Fibroblast of the aortic adventitia (primary cell): ENCODE results near the gene KLHL21. TPM values are rescaled to one million over a fixed set of nuclear protein-coding genes. Genes with fewer than 3 reads are reported as not detected.

ENCODE experiments used
- DNase-seq: peaks from one replicate; pipeline ENCODE4 v3.0.0-alpha.2; 2010; ENCODE audit warnings: low read depth
- H3K4me3 ChIP-seq: 2 replicates; pipeline ENCODE4 v1.5.1; 2011; ENCODE audit warnings: low read depth, mild to moderate bottlenecking, control low read depth, low read length, moderate library complexity
- total RNA-seq: library from RNA; depleted of rRNA; stranded (reverse); fragments of >200 nt; gene quantifications from 2 replicates; pipeline ENCODE4 v1.2.3, GENCODE V29; 2012; ENCODE audit warnings: low replicate concordance
- TF ChIP-seq, protein P1 (sequence below): IDR thresholded peaks from 2 replicates; pipeline ENCODE4 v1.5.1; 2011; ENCODE audit warnings: mild to moderate bottlenecking, low read length, control low read depth, inconsistent platforms; ENCODE audit not compliant: insufficient read depth

KLHL21 gene
- total RNA-seq, 1 donor = 40.8 TPM

DNA sequence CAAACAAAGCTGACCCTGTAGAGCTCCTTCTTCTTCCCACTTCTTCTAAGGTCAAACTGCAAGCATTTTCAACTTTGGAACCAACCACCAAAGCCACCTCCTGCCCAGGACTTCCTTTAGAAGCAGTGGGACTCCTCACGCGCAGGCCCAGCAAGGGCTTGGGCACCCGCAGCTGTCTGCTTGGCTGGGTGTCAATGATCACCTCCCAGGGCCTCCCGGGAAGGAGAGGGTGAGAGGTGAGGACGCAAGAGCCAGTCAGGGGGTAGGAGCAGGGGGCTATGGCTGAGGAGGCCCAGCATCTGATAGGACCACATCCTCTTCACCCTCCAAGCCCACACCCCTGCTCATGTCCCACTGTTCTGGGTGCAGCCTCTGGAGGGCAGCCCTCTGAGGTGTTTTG, 10.2 kb downstream of the KLHL21 start:
- TF ChIP-seq, protein P1, sequence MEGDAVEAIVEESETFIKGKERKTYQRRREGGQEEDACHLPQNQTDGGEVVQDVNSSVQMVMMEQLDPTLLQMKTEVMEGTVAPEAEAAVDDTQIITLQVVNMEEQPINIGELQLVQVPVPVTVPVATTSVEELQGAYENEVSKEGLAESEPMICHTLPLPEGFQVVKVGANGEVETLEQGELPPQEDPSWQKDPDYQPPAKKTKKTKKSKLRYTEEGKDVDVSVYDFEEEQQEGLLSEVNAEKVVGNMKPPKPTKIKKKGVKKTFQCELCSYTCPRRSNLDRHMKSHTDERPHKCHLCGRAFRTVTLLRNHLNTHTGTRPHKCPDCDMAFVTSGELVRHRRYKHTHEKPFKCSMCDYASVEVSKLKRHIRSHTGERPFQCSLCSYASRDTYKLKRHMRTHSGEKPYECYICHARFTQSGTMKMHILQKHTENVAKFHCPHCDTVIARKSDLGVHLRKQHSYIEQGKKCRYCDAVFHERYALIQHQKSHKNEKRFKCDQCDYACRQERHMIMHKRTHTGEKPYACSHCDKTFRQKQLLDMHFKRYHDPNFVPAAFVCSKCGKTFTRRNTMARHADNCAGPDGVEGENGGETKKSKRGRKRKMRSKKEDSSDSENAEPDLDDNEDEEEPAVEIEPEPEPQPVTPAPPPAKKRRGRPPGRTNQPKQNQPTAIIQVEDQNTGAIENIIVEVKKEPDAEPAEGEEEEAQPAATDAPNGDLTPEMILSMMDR = no peak
- no peak for DNase-seq
- no peak overlapping the region for H3K4me3 ChIP-seq

DNA sequence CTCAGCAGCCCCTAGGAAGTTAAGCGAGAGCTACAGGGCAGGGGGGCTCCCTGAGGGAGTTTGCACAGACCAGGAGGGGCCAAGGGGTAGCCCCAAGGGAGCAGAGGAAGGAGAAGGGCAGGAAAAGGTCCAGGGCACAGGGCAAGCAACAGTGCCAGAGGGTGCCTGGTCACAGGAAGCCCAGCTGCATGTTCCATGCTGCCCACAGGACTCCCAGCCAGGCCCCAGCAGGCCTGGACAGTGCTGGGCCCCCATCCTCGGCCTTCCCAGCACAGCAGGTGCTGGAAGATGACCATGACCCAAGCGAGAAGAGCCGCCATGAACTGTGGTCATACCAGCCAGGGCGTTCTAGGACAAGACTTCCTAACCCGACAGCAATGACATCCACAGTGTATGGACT, 11.0 kb downstream of the KLHL21 start:
- DNase-seq = no peak
- TF ChIP-seq, protein P1 = no peak
- no peak overlapping the region for H3K4me3 ChIP-seq

DNA sequence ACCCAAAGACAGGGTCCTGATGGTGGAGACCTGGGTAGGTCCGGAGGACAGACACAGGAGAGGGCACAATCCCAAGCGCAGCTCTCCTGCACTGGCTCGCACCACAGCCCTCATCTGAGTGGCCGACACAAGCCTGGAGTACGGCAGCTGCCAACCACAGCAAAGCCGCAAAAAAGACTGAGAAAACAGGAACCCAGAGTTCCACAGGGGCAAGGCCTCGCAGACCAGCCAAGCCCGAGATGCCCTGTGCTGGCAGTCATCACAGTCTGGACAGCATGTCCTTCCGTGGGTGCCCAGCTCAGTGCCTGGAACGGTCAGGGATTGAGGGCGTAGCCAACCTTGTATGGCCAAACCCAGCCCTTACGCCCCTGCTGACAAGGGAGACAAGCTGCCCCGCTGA, 11.4 kb downstream of the KLHL21 start:
- no peak for DNase-seq
- no peak overlapping the region for H3K4me3 ChIP-seq
- TF ChIP-seq, protein P1 = no peak

DNA sequence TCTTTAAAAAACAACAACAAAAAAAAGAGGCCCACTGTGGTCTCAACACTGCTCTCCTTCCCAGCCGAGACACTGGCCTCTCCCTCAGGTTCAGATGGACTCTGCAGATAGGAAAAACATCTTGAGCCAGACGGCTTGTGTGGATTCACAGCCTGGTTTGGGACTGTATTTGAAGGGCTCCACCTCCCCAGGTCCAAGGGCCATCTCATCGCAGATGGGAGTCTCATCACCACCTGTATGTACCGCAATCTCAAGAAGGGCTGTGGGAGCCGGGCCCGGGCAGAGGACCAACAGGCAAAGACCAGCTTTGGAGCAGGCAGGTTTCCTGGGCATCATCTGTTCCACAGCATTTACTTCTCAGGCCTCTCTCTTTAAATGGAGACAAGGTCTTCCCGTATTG, 12.6 kb downstream of the KLHL21 start:
- no peak for DNase-seq
- H3K4me3 ChIP-seq = no peak overlapping the region
- TF ChIP-seq, protein P1 = no peak

DNA sequence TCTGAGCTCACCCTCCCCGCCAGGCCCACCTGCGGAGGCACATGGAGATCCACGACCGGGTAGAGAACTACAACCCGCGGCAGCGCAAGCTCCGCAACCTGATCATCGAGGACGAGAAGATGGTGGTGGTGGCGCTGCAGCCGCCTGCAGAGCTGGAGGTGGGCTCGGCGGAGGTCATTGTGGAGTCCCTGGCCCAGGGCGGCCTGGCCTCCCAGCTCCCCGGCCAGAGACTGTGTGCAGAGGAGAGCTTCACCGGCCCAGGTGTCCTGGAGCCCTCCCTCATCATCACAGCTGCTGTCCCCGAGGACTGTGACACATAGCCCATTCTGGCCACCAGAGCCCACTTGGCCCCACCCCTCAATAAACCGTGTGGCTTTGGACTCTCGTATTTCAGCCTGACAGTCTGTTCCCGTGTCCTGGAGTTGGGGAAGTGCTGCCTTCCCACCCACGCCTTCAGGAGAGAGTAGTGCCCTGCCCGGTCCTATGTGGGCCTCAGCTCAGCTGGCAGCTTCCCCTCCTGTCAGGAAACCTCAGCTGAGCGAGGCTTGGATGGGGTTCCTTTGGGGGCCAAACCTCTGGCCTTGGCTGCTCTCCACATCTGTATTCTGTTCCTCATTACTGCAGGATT, 13.7 kb downstream of the KLHL21 start:
- H3K4me3 ChIP-seq = no peak overlapping the region
- DNase-seq = no peak
- TF ChIP-seq, protein P1 = no peak

- H3K4me3 ChIP-seq = no peak overlapping the region
- DNase-seq = no peak
- TF ChIP-seq, protein P1 = no peak
Measured at GRCh38 chr1:6588128-6588892, 14.4 kb downstream of the KLHL21 start.
